Thoracic aorta (tissue), 2 donors: ENCODE data around the gene SEC11A. TPM values are rescaled to one million over a fixed set of nuclear protein-coding genes. Genes with fewer than 3 reads are reported as not detected.
"Not testable (repeated sequence)": the region's sequence is repeated elsewhere in the genome, so short reads cannot be mapped to it uniquely, and the experiment has no call there.

ENCODE experiments used
- ATAC-seq: fragments of 150-250 bp; one replicate; pipeline ENCODE4 v1.8.0; 2017; ENCODE audit warnings: low read depth; ENCODE audit not compliant: insufficient number of reproducible peaks, low FRiP score
- DNase-seq: peaks from one replicate; pipeline ENCODE4 v3.0.0-alpha.2; 2020; ENCODE audit warnings: low spot score
- H3K27ac ChIP-seq, 2 donors: fragments of 200-600 bp; sonication (generic); 1 replicate in 1 of 2; 2 replicates in 1 of 2; pipeline ENCODE4 v1.5.1; 2016; ENCODE audit warnings: mild to moderate bottlenecking in 2 of 2, moderate library complexity in 2 of 2
- H3K27me3 ChIP-seq: fragments of 200-600 bp; sonication (generic); replicated peaks from 2 replicates; pipeline ENCODE4 v1.6.0; 2016; ENCODE audit warnings: mild to moderate bottlenecking; ENCODE audit not compliant: insufficient read depth
- H3K36me3 ChIP-seq: fragments of 200-600 bp; sonication (generic); one replicate; pipeline ENCODE4 v1.5.1; 2016
- H3K4me1 ChIP-seq, 2 donors: fragments of 200-600 bp; sonication (generic); 1 replicate in 1 of 2; 2 replicates in 1 of 2; pipeline versions ENCODE4 v1.5.1 to v1.6.0; 2016; ENCODE audit warnings: low read depth in 2 of 2, mild to moderate bottlenecking in 1 of 2; ENCODE audit not compliant: control insufficient read depth in 1 of 2
- H3K4me3 ChIP-seq: fragments of 200-600 bp; sonication (generic); 2 replicates; pipeline ENCODE4 v1.5.1; 2016; ENCODE audit warnings: mild to moderate bottlenecking
- H3K9me3 ChIP-seq: fragments of 200-600 bp; sonication (generic); 2 replicates; pipeline ENCODE4 v1.5.1; 2016
- CTCF ChIP-seq: fragments of 200-600 bp; sonication (generic); IDR thresholded peaks from one replicate; pipeline ENCODE4 v1.5.1; 2019; ENCODE audit warnings: antibody characterized with exemption
- total RNA-seq, 2 donors: library from RNA; depleted of rRNA; stranded (reverse); fragments of >200 nt; gene quantifications; one replicate each; pipeline versions ENCODE4 v1.1.0 to v1.2.3, GENCODE V29; 2016

SEC11A gene
- total RNA-seq, 2 donors from 2014 or later = 97.1 to 122 TPM

- Histone ChIP-seq H3K9me3 (no peaks in the 10 kb centered on the region), H3K4me3 (no peak overlapping the region), H3K27ac (no peak overlapping the region), H3K36me3 (no peaks in the 10 kb centered on the region), H3K4me1 (peaks cover 9 to 18% of the 10 kb centered on the region in 2 donors), H3K27me3 (no peaks in the 10 kb centered on the region)
- no peak for TF ChIP-seq CTCF
- no peak for DNase-seq
- no peak for ATAC-seq
Measured at GRCh38 chr15:84697236-84697990, 18.5 kb downstream of the SEC11A start.

- no peaks in the 10 kb centered on the region for H3K27me3 ChIP-seq
- H3K9me3 ChIP-seq = no peaks in the 10 kb centered on the region
- ATAC-seq (no peak), DNase-seq (no peak)
- no peak for TF ChIP-seq CTCF
- no peaks in the 10 kb centered on the region for H3K36me3 ChIP-seq
- H3K27ac ChIP-seq = no peak overlapping the region
- peaks cover 9 to 18% of the 10 kb centered on the region in 2 donors for H3K4me1 ChIP-seq
- no peak overlapping the region for H3K4me3 ChIP-seq
Measured at GRCh38 chr15:84696757-84697156, 19.2 kb downstream of the SEC11A start.

GRCh38 chr15:84690342-84690741 is 25.6 kb downstream of the SEC11A start:
- no peaks in the 10 kb centered on the region for H3K27me3 ChIP-seq
- H3K36me3 ChIP-seq = peaks cover 3% of the 10 kb centered on the region
- no peak overlapping the region for H3K27ac ChIP-seq
- ATAC-seq = no peak
- no peaks in the 10 kb centered on the region for H3K9me3 ChIP-seq
- peaks cover 0 to under 1% of the 10 kb centered on the region in 2 donors for H3K4me1 ChIP-seq
- no peak for TF ChIP-seq CTCF
- no peak overlapping the region for H3K4me3 ChIP-seq
- DNase-seq = no peak

GRCh38 chr15:84689858-84690257 is 26.1 kb downstream of the SEC11A start:
- DNase-seq (no peak), ATAC-seq (no peak)
- H3K4me3 ChIP-seq = no peak overlapping the region
- TF ChIP-seq CTCF = no peak
- H3K27me3 ChIP-seq = no peaks in the 10 kb centered on the region
- H3K27ac ChIP-seq = no peak overlapping the region
- H3K4me1 ChIP-seq = no peaks in the 10 kb centered on the region
- H3K36me3 ChIP-seq = peaks cover 3% of the 10 kb centered on the region
- H3K9me3 ChIP-seq = no peaks in the 10 kb centered on the region

GRCh38 chr15:84686446-84686845 is 29.5 kb downstream of the SEC11A start:
- H3K27me3 ChIP-seq, H3K4me1 ChIP-seq, H3K4me3 ChIP-seq, H3K27ac ChIP-seq, ATAC-seq, DNase-seq, H3K9me3 ChIP-seq: not testable (repeated sequence)
- peaks cover 18% of the 10 kb centered on the region for H3K36me3 ChIP-seq

GRCh38 chr15:84685304-84685703 is 30.6 kb downstream of the SEC11A start:
- DNase-seq (peak; percentile 15), ATAC-seq (no peak)
- no peaks in the 10 kb centered on the region for H3K9me3 ChIP-seq
- H3K27ac ChIP-seq = no peak overlapping the region
- no peak overlapping the region for H3K4me3 ChIP-seq
- H3K36me3 ChIP-seq = peaks cover 18% of the 10 kb centered on the region
- no peaks in the 10 kb centered on the region for H3K4me1 ChIP-seq
- TF ChIP-seq CTCF = no peak
- H3K27me3 ChIP-seq = no peaks in the 10 kb centered on the region
